HepG2 (cell line): ENCODE results near the gene AARSD1. TPM values are rescaled to one million over a fixed set of nuclear protein-coding genes. Genes with fewer than 3 reads are reported as not detected.

ENCODE experiments used
- ASH2L ChIP-seq: fragments of 300-600, 200-600 bp; sonication (generic); IDR thresholded peaks from 2 replicates; pipeline ENCODE4 v1.7.0; 2017; ENCODE audit warnings: low read depth, mild to moderate bottlenecking, moderate library complexity, mixed read lengths, low read length; ENCODE audit not compliant: insufficient read length
- ATF7-NPFF ChIP-seq: sonication (generic); formaldehyde crosslinking; IDR thresholded peaks from 2 replicates; pipeline ENCODE4 v1.8.1; 2023; ENCODE audit warnings: mild to moderate bottlenecking, low read depth, missing genetic modification reagents, moderate library complexity
- ATM ChIP-seq: fragments of 450-650 bp; IDR thresholded peaks from 2 replicates; pipeline ENCODE4 v1.7.1; 2017; ENCODE audit warnings: mild to moderate bottlenecking, borderline replicate concordance
- ETV5 ChIP-seq: IDR thresholded peaks from 2 replicates; pipeline ENCODE4 v1.6.1; 2018; ENCODE audit warnings: missing biosample characterization, missing genetic modification reagents, inconsistent platforms, borderline replicate concordance
- FOXK1 ChIP-seq: sonication (generic); formaldehyde crosslinking; IDR thresholded peaks from 2 replicates; pipeline ENCODE4 v1.4.0; 2020; ENCODE audit warnings: low read depth, missing genetic modification reagents, borderline replicate concordance
- HDAC6 ChIP-seq: fragments of 200-600 bp; sonication (generic); IDR thresholded peaks from 2 replicates; pipeline ENCODE4 v1.7.0; 2017; ENCODE audit warnings: mild to moderate bottlenecking, antibody characterized with exemption, low read length, low read depth
- IKZF1 ChIP-seq: fragments of 450-650 bp; IDR thresholded peaks from 2 replicates; pipeline ENCODE4 v1.7.1; 2016
- IKZF4 ChIP-seq: sonication (generic); formaldehyde crosslinking; IDR thresholded peaks from 2 replicates; pipeline ENCODE4 v1.5.1; 2020; ENCODE audit warnings: borderline replicate concordance, mild to moderate bottlenecking, low read depth, missing genetic modification reagents; ENCODE audit errors: not compliant biosample characterization
- KDM4B ChIP-seq: sonication (generic); formaldehyde crosslinking; IDR thresholded peaks from 2 replicates; pipeline ENCODE4 v1.4.0; 2020; ENCODE audit warnings: missing genetic modification reagents
- KLF12 ChIP-seq: sonication (generic); formaldehyde crosslinking; IDR thresholded peaks from 2 replicates; pipeline ENCODE4 v1.4.0; 2020; ENCODE audit warnings: missing genetic modification reagents, borderline replicate concordance
- MBD4 ChIP-seq: IDR thresholded peaks from 2 replicates; pipeline ENCODE4 v1.6.1; 2012; ENCODE audit warnings: low read length, inconsistent platforms, borderline replicate concordance
- MXD4 ChIP-seq: IDR thresholded peaks from 2 replicates; pipeline ENCODE4 v1.6.1; 2016; ENCODE audit warnings: mild to moderate bottlenecking, missing biosample characterization, missing genetic modification reagents
- RARG ChIP-seq: sonication (generic); formaldehyde crosslinking; IDR thresholded peaks from 2 replicates; pipeline ENCODE4 v1.4.0; 2020; ENCODE audit warnings: low read depth, mild to moderate bottlenecking, missing genetic modification reagents
- RBFOX2 ChIP-seq: fragments of 200-400 bp; formaldehyde crosslinking; IDR thresholded peaks from 2 replicates; pipeline ENCODE4 v1.6.1; 2017; ENCODE audit warnings: low read depth, mild to moderate bottlenecking, low read length
- SMARCE1 ChIP-seq: fragments of 450-650 bp; IDR thresholded peaks from 2 replicates; pipeline ENCODE4 v1.6.1; 2017; ENCODE audit warnings: borderline replicate concordance
- SNAI1 ChIP-seq: sonication (generic); formaldehyde crosslinking; IDR thresholded peaks from 2 replicates; pipeline ENCODE4 v1.5.0; 2020; ENCODE audit warnings: mild to moderate bottlenecking, missing genetic modification reagents, borderline replicate concordance
- SNRNP70 ChIP-seq: fragments of 200-400 bp; formaldehyde crosslinking; IDR thresholded peaks from 2 replicates; pipeline ENCODE4 v1.6.1; 2017; ENCODE audit warnings: mild to moderate bottlenecking, low read depth, low read length, moderate library complexity
- SP4 ChIP-seq: sonication (generic); formaldehyde crosslinking; IDR thresholded peaks from 2 replicates; pipeline ENCODE4 v1.8.1; 2023; ENCODE audit warnings: mild to moderate bottlenecking, missing genetic modification reagents
- TAF1 ChIP-seq: sonication (generic); formaldehyde crosslinking; IDR thresholded peaks from 2 replicates; pipeline ENCODE4 v1.4.0; 2020; ENCODE audit warnings: missing genetic modification reagents
- TBL1XR1 ChIP-seq: fragments of 150-350 bp; IDR thresholded peaks from 2 replicates; pipeline ENCODE4 v1.6.1; 2014; ENCODE audit warnings: borderline replicate concordance, low read length; ENCODE audit not compliant: partially characterized antibody
- ZNF12 ChIP-seq: sonication (generic); formaldehyde crosslinking; IDR thresholded peaks from 2 replicates; pipeline ENCODE4 v1.5.0; 2020; ENCODE audit warnings: missing genetic modification reagents
- ZNF260 ChIP-seq: sonication (generic); formaldehyde crosslinking; IDR thresholded peaks from 2 replicates; pipeline ENCODE4 v1.4.0; 2020; ENCODE audit warnings: missing genetic modification reagents, low read depth, mild to moderate bottlenecking, borderline replicate concordance
- ZNF3 ChIP-seq: IDR thresholded peaks from 2 replicates; pipeline ENCODE4 v1.7.0; 2017; ENCODE audit warnings: inconsistent platforms
- ZNF317 ChIP-seq: sonication (generic); formaldehyde crosslinking; IDR thresholded peaks from 2 replicates; pipeline ENCODE4 v1.5.0; 2020; ENCODE audit warnings: mild to moderate bottlenecking, missing genetic modification reagents
- ZNF589 ChIP-seq: sonication (generic); formaldehyde crosslinking; conservative IDR thresholded peaks from 2 replicates; pipeline ENCODE4 v1.8.0; 2022; ENCODE audit warnings: mild to moderate bottlenecking, moderate library complexity, missing genetic modification reagents
- ZNF749 ChIP-seq: sonication (generic); formaldehyde crosslinking; IDR thresholded peaks from 2 replicates; pipeline ENCODE4 v1.8.0; 2022; ENCODE audit warnings: mild to moderate bottlenecking, missing genetic modification reagents, moderate library complexity, borderline replicate concordance
- ZNF75D ChIP-seq: sonication (generic); formaldehyde crosslinking; IDR thresholded peaks from 2 replicates; pipeline ENCODE4 v1.8.1; 2023; ENCODE audit warnings: missing genetic modification reagents, mild to moderate bottlenecking, borderline replicate concordance
- ZNF782 ChIP-seq: sonication (generic); formaldehyde crosslinking; IDR thresholded peaks from 2 replicates; pipeline ENCODE4 v1.4.0; 2020; ENCODE audit warnings: missing genetic modification reagents, mild to moderate bottlenecking, borderline replicate concordance
- polyA plus RNA-seq, 8 experiments: library from polyadenylated mRNA; depleted of rRNA in 3 of 8; stranded (reverse) in 7 of 8; unstranded in 1 of 8; fragments of >200 nt; fragmentation: Illumina TruSeq in 4 of 8; extraction: Trizol in 4 of 8; gene quantifications; 2 replicates each; pipeline versions ENCODE4 v1.2.1 to v1.2.3, GENCODE V29; 2011 to 2016; ENCODE audit warnings: low read depth in 4 of 8, missing spikeins in 1 of 8, mixed read lengths in 1 of 8; ENCODE audit not compliant: insufficient read depth in 1 of 8
- total RNA-seq, 5 experiments: library from RNA; depleted of rRNA; stranded (reverse); fragments of >200 nt; fragmentation: Illumina TruSeq; extraction: Trizol; gene quantifications; 2 replicates each; pipeline ENCODE4 v1.2.3, GENCODE V29; 2016; ENCODE audit warnings: low read depth in 1 of 5
- TF ChIP-seq, protein P1 (sequence below): IDR thresholded peaks from 2 replicates; pipeline ENCODE4 v1.6.1; 2016; ENCODE audit warnings: low read depth

Gene AARSD1
- total and polyA plus RNA-seq, 2 of the 13 experiments (the other 11 are each of a cell fraction or from before 2014, with no cell fraction given) = 24.7 to 29.3 TPM

- TF ChIP-seq SNAI1 (CRISPR knock-in tag) = no peak
- no peak for TF ChIP-seq ATM
- TF ChIP-seq SMARCE1 = no peak
- TF ChIP-seq ATF7-NPFF (CRISPR knock-in tag) = peak; percentile 90
- peak; percentile 100 for TF ChIP-seq KLF12 (CRISPR knock-in tag)
- no peak for TF ChIP-seq ZNF260 (CRISPR knock-in tag)
- TF ChIP-seq IKZF4 (CRISPR knock-in tag) = peak; percentile 89
- peak; percentile 50; the same call in 1 of the 2 replicates for TF ChIP-seq ZNF589 (CRISPR knock-in tag)
- no peak for TF ChIP-seq ZNF75D (CRISPR knock-in tag)
- TF ChIP-seq ZNF749 (CRISPR knock-in tag) = peak; percentile 89; the same call in 1 of the 2 replicates
- no peak for TF ChIP-seq ZNF3 (CRISPR knock-in tag)
- no peak for TF ChIP-seq SNRNP70
- peak; percentile 98 for TF ChIP-seq ASH2L
- TF ChIP-seq ZNF782 (CRISPR knock-in tag) = peak; percentile 97; the same call in 1 of the 2 replicates
- no peak for TF ChIP-seq IKZF1
- TF ChIP-seq RARG (CRISPR knock-in tag) = peak; percentile 95; the same call in 1 of the 2 replicates
- TF ChIP-seq TAF1 (CRISPR knock-in tag) = peak; percentile 99
- peak; percentile 76 for TF ChIP-seq TBL1XR1
- no peak for TF ChIP-seq HDAC6
- TF ChIP-seq ETV5 (CRISPR knock-in tag) = peak; percentile 98
- TF ChIP-seq RBFOX2 = peak; percentile 90
- TF ChIP-seq MBD4 = no peak; the same call in 1 of the 2 replicates
- TF ChIP-seq SP4 (CRISPR knock-in tag) = peak; percentile 98
- TF ChIP-seq ZNF12 (CRISPR knock-in tag) = 0 out of 2 replicates have a peak, but pooled peaks have one; percentile 42
- TF ChIP-seq FOXK1 (CRISPR knock-in tag) = peak; percentile 100
- TF ChIP-seq MXD4 (CRISPR knock-in tag) = peak; percentile 94
- TF ChIP-seq, protein P1, sequence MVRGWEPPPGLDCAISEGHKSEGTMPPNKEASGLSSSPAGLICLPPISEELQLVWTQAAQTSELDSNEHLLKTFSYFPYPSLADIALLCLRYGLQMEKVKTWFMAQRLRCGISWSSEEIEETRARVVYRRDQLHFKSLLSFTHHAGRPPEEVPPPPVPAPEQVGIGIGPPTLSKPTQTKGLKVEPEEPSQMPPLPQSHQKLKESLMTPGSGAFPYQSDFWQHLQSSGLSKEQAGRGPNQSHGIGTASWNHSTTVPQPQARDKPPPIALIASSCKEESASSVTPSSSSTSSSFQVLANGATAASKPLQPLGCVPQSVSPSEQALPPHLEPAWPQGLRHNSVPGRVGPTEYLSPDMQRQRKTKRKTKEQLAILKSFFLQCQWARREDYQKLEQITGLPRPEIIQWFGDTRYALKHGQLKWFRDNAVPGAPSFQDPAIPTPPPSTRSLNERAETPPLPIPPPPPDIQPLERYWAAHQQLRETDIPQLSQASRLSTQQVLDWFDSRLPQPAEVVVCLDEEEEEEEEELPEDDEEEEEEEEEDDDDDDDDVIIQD (CRISPR knock-in tag) = peak; percentile 96
- TF ChIP-seq KDM4B (CRISPR knock-in tag) = peak; percentile 94
- TF ChIP-seq ZNF317 (CRISPR knock-in tag) = peak; percentile 79; the same call in 1 of the 2 replicates
Measured at GRCh38 chr17:42997984-42998938, 34.0 kb upstream of the AARSD1 start, which contains the start of gene RPL27 (continued).
